Activated CD8-positive, alpha-beta memory T cell treated with anti-CD3 and anti-CD28 coated beads, Interleukin-2, amount 50 U/mL, for 48 hours (primary cell): ENCODE measurements around the gene EHMT2.
"Not testable (repeated sequence)": the region's sequence is repeated elsewhere in the genome, so short reads cannot be mapped to it uniquely, and the experiment has no call there.

Experiments
- DNase-seq: peaks from one replicate; pipeline ENCODE4 v3.0.0-alpha.2; 2020

EHMT2 gene

GRCh38 chr6:31897612-31898382 is at the start of gene EHMT2:
Gene EHMT2 (minus strand): TSS chr6:31897698. CDS start chr6:31897677, 21 bp downstream.
- peak; percentile 92 for DNase-seq

- no peak for DNase-seq
Measured at GRCh38 chr6:31947070-31947675, 49.7 kb upstream of the EHMT2 start.

- no peak for DNase-seq
Measured at GRCh38 chr6:31946370-31946885, 48.9 kb upstream of the EHMT2 start.

GRCh38 chr6:31945507-31946369 is 48.2 kb upstream of the EHMT2 start, which contains the start of gene CFB:
Gene CFB (plus strand): TSS chr6:31946095. CDS start chr6:31946222, 127 bp downstream.
- no peak for DNase-seq

- DNase-seq, result no peak
Measured at GRCh38 chr6:31945154-31945506, 47.6 kb upstream of the EHMT2 start.

GRCh38 chr6:31943742-31944141 is 46.2 kb upstream of the EHMT2 start:
- DNase-seq, result no peak

- DNase-seq, result no peak
Measured at GRCh38 chr6:31940256-31940664, 42.8 kb upstream of the EHMT2 start.

GRCh38 chr6:31935823-31936222 is 38.3 kb upstream of the EHMT2 start:
- DNase-seq, result no peak

- DNase-seq, result no peak
Measured at GRCh38 chr6:31935021-31935420, 37.5 kb upstream of the EHMT2 start.

- no peak for DNase-seq
Measured at GRCh38 chr6:31933537-31933936, 36.0 kb upstream of the EHMT2 start.

GRCh38 chr6:31932137-31932536 is 34.6 kb upstream of the EHMT2 start:
- not testable (repeated sequence) for DNase-seq

- no peak for DNase-seq
Measured at GRCh38 chr6:31930962-31931361, 33.5 kb upstream of the EHMT2 start.

GRCh38 chr6:31928672-31928939 is 31.1 kb upstream of the EHMT2 start:
- DNase-seq, result no peak

GRCh38 chr6:31927863-31928671 is 30.6 kb upstream of the EHMT2 start:
- DNase-seq, result no peak

- DNase-seq, result no peak
Measured at GRCh38 chr6:31927242-31927862, 29.9 kb upstream of the EHMT2 start, which contains the start of gene C2. Gene C2 (plus strand): TSS chr6:31927717. CDS start chr6:31927753, 36 bp downstream.

GRCh38 chr6:31922942-31923341 is 25.4 kb upstream of the EHMT2 start:
- DNase-seq, result no peak

GRCh38 chr6:31920811-31921210 is 23.3 kb upstream of the EHMT2 start:
- no peak for DNase-seq

GRCh38 chr6:31919624-31920303 is 22.3 kb upstream of the EHMT2 start:
- no peak for DNase-seq

- DNase-seq, result no peak
Measured at GRCh38 chr6:31918069-31918720, 20.7 kb upstream of the EHMT2 start.

GRCh38 chr6:31915756-31916155 is 18.3 kb upstream of the EHMT2 start:
- no peak for DNase-seq

- DNase-seq, result no peak
Measured at GRCh38 chr6:31915351-31915750, 17.9 kb upstream of the EHMT2 start.
